ENCODE measurements around the gene PPP1CC.

DNA sequence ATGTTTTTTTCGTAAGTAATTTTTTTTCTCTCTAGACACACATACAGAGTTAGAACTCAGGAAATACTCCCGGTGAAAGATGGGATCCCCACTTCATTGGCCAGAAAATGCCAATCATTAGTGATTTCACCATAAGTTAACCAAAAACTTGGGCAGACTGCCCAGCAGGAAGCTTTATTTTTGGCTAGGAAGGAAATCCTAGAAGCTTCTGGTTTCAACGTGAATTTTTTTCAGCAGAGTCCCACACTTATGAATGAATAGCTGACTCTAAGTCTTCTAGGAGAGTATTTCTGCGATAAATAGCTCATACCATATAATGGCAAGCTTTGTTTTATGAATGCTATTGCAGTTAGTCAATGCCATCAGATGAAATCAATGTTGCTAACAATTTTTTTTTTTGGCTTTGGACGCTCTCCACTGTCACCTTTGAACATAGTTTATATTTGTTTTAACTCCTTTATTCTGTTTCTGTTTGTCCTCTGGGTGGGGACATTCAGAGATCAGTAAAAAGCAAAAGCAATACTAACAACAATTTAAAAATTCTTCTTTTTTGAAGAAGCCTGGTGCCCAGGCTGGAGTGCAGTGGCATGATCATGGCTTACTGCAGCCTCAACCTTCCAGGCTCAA is 9.5 kb downstream of the PPP1CC start:
- TF ChIP-seq, protein P1, sequence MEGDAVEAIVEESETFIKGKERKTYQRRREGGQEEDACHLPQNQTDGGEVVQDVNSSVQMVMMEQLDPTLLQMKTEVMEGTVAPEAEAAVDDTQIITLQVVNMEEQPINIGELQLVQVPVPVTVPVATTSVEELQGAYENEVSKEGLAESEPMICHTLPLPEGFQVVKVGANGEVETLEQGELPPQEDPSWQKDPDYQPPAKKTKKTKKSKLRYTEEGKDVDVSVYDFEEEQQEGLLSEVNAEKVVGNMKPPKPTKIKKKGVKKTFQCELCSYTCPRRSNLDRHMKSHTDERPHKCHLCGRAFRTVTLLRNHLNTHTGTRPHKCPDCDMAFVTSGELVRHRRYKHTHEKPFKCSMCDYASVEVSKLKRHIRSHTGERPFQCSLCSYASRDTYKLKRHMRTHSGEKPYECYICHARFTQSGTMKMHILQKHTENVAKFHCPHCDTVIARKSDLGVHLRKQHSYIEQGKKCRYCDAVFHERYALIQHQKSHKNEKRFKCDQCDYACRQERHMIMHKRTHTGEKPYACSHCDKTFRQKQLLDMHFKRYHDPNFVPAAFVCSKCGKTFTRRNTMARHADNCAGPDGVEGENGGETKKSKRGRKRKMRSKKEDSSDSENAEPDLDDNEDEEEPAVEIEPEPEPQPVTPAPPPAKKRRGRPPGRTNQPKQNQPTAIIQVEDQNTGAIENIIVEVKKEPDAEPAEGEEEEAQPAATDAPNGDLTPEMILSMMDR (conservative IDR thresholded peaks at IDR 0.05; ENCODE audit: low read depth, low read length): no peak
- TF ChIP-seq POLR2A (IDR thresholded peaks at IDR 0.05; ENCODE audit: low read depth, low read length): no peak
